ENCODE results near the gene EPS8L3.

Gene EPS8L3

DNA sequence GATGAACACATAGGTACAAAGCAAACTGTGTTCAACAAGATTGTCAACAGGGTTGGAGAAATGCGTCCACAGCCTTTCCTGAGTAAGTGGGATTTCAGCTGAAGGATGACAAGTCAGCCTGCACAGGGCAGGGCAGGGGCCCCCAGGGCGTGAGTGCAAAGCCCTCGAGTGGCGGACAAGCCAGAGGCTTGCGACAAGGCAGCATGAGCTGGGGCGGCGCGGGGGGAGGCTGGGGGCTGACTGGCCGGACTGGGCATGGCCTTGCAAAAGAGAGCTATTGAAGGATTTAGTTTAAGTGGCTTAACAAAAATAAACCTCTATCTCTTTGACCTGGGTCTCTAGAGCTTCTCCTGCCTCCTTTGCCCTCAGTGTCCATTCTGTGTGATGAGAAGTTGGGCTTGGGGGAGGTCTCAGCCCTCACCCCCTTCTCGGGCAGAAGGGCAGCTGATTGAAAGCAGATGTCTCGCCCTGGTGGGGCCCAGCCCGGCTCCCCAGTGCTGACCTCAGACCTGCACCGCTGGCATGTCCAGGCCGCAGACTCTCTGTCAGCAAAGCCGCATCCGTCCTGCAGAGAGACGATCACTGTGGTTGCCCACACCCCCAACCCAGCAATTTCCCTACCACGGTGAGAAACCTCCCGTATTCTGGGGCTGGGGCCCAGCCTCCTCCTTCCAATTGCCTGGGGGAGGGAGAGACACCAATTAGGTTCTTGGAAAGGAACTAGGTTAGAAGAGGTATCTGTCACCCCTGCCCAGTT, 24.3 kb upstream of the EPS8L3 start:
- no peak overlapping the region for H3K27ac ChIP-seq (ENCODE audit: low read depth in 2 of 2, low read length in 2 of 2)
- H3K4me3 ChIP-seq (ENCODE audit: low read length in 2 of 2) = no peak overlapping the region
- no peaks in the 10 kb centered on the region for H3K36me3 ChIP-seq (ENCODE audit: control insufficient read depth in 2 of 2, insufficient read depth in 2 of 2, low read length in 2 of 2)
- H3K9ac ChIP-seq (ENCODE audit: low read depth in 1 of 2, low read length in 2 of 2) = no peak overlapping the region
- peaks cover 57 to 65% of the 10 kb centered on the region in 2 donors for H3K4me1 ChIP-seq (ENCODE audit: control insufficient read depth in 2 of 2, insufficient read depth in 2 of 2, low read length in 2 of 2)
- no peaks in the 10 kb centered on the region for H3K27me3 ChIP-seq (ENCODE audit: control insufficient read depth in 2 of 2, insufficient read depth in 2 of 2, low read length in 2 of 2)
- H3K9me3 ChIP-seq (ENCODE audit: control insufficient read depth in 2 of 2, low read length in 2 of 2) = no peaks in the 10 kb centered on the region

DNA sequence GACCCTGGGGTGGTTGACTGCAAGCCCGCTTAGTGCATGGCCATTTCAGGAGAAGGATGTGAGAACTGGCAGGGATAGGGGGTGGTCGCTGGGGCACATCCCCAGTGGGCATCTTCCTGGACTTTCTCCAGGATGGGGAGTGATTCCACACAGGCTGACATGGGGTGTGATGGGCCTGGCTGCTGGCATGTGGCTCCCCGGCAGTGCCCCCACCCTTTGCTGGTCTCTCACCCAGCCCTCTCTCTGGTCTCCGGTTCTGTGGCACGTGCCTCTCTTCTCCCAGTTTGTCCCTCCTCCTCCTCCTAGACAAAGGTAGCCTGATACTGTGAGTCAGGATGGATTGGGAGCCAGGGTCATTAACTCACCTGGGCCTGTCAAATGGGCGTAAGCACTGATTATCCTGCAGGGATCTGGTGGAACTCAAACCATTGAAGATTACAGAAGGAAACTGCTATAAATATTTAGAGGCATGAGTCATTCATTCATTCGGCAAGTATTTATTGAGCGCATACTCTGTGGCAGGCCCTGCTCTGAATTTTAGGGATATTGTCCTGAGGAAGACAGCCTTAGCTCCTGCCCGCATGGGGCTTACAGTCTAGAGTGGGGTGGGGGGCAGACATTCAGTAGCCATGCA, 23.6 kb upstream of the EPS8L3 start:
- H3K9me3 ChIP-seq (ENCODE audit: control insufficient read depth in 2 of 2, low read length in 2 of 2) = no peaks in the 10 kb centered on the region
- H3K27me3 ChIP-seq (ENCODE audit: control insufficient read depth in 2 of 2, insufficient read depth in 2 of 2, low read length in 2 of 2) = no peaks in the 10 kb centered on the region
- H3K36me3 ChIP-seq (ENCODE audit: control insufficient read depth in 2 of 2, insufficient read depth in 2 of 2, low read length in 2 of 2) = no peaks in the 10 kb centered on the region
- peaks cover 51 to 58% of the 10 kb centered on the region in 2 donors for H3K4me1 ChIP-seq (ENCODE audit: control insufficient read depth in 2 of 2, insufficient read depth in 2 of 2, low read length in 2 of 2)
- no peak overlapping the region for H3K4me3 ChIP-seq (ENCODE audit: low read length in 2 of 2)
- peak overlapping the region; percentile 84 for H3K27ac ChIP-seq (ENCODE audit: low read depth in 2 of 2, low read length in 2 of 2)
- H3K9ac ChIP-seq (ENCODE audit: low read depth in 1 of 2, low read length in 2 of 2) = no peak overlapping the region

DNA sequence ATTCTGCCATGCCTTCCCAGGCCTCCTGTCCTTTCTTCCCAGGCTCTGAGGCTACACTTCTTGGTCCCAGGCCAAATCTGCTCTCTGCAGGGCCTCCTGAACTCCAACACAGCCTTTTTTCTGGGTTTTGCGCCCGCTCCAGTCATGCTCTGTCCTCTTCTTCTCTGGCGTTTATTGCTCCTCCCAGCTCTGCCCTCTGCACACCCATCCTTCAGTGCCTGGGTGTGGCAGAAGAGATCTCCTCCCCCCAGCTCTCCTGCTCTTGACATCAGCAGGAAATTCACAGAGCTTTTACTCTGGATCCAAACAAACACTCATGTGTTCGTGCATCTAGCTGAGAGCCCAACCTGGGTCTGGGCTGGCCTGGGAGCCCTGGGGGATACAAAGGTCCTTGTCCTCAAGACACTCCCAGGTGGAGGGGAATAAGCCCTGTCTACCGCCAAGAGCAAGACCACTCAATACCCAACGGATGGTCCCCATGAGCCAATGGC, 22.9 kb upstream of the EPS8L3 start:
- H3K4me1 ChIP-seq (ENCODE audit: control insufficient read depth in 2 of 2, insufficient read depth in 2 of 2, low read length in 2 of 2) = peaks cover 44 to 51% of the 10 kb centered on the region in 2 donors
- no peaks in the 10 kb centered on the region for H3K9me3 ChIP-seq (ENCODE audit: control insufficient read depth in 2 of 2, low read length in 2 of 2)
- H3K9ac ChIP-seq (ENCODE audit: low read depth in 1 of 2, low read length in 2 of 2) = peak overlapping the region in 1 of 2 donors; percentile 50
- peak overlapping the region; percentile 84 for H3K27ac ChIP-seq (ENCODE audit: low read depth in 2 of 2, low read length in 2 of 2)
- H3K4me3 ChIP-seq (ENCODE audit: low read length in 2 of 2) = no peak overlapping the region
- H3K36me3 ChIP-seq (ENCODE audit: control insufficient read depth in 2 of 2, insufficient read depth in 2 of 2, low read length in 2 of 2) = no peaks in the 10 kb centered on the region
- no peaks in the 10 kb centered on the region for H3K27me3 ChIP-seq (ENCODE audit: control insufficient read depth in 2 of 2, insufficient read depth in 2 of 2, low read length in 2 of 2)

DNA sequence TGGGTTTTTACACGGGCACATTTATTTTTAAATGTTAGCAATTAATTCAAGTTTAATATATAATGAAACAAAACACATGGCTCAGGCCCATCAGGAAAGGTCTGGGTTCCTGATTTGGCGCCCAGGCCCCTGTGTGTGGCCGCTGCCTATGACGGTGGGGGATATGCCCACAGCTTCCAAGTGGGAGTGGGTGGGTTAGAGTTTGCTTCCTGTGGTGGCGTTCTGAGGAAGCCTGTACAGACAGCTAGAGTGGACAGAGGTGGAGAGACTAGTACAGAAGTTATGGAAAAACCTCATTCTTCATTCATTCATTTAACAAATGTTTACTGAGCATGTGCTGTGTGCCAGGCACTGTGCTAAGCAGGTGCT, 22.4 kb upstream of the EPS8L3 start:
- peak overlapping the region; percentile 84 for H3K27ac ChIP-seq (ENCODE audit: low read depth in 2 of 2, low read length in 2 of 2)
- no peak overlapping the region for H3K4me3 ChIP-seq (ENCODE audit: low read length in 2 of 2)
- H3K36me3 ChIP-seq (ENCODE audit: control insufficient read depth in 2 of 2, insufficient read depth in 2 of 2, low read length in 2 of 2) = no peaks in the 10 kb centered on the region
- peak overlapping the region in 1 of 2 donors; percentile 50 for H3K9ac ChIP-seq (ENCODE audit: low read depth in 1 of 2, low read length in 2 of 2)
- peaks cover 44 to 47% of the 10 kb centered on the region in 2 donors for H3K4me1 ChIP-seq (ENCODE audit: control insufficient read depth in 2 of 2, insufficient read depth in 2 of 2, low read length in 2 of 2)
- H3K27me3 ChIP-seq (ENCODE audit: control insufficient read depth in 2 of 2, insufficient read depth in 2 of 2, low read length in 2 of 2) = no peaks in the 10 kb centered on the region
- no peaks in the 10 kb centered on the region for H3K9me3 ChIP-seq (ENCODE audit: control insufficient read depth in 2 of 2, low read length in 2 of 2)

DNA sequence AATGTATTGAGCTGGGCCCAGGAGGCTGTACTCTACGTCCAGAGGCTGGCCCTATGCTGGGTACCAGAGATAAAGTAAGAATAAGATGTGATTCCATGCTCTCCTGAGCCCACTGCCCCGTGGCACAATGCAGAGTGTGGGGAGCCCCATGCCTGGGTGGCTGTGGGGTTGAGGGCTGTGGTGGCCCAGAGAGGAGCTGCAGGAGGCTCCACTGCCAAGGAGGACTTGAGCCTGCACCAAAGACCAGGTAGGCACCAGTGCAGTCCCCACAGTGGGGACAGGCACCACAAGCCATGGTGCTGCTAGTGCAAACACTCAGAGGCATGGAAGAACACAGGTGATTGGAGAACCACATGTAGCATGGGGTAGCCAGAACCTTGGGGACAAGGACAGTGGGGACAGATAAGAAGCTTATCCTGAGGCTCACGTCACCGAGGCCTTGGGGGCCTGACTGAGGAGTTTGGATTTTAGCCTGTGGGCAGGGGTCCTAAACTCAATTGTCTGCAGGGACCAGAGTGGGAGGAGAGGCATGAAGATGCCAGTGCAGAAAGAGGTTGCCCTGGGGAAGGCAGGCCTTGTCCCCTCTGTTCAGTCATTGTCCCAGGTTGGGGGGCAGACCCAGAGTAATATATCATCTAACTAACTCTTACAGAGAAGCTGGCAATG, 21.9 kb upstream of the EPS8L3 start:
- H3K9me3 ChIP-seq (ENCODE audit: control insufficient read depth in 2 of 2, low read length in 2 of 2) = peaks cover 0 to 2% of the 10 kb centered on the region in 2 donors
- H3K4me1 ChIP-seq (ENCODE audit: control insufficient read depth in 2 of 2, insufficient read depth in 2 of 2, low read length in 2 of 2) = peaks cover 39 to 42% of the 10 kb centered on the region in 2 donors
- no peak overlapping the region for H3K27ac ChIP-seq (ENCODE audit: low read depth in 2 of 2, low read length in 2 of 2)
- no peaks in the 10 kb centered on the region for H3K36me3 ChIP-seq (ENCODE audit: control insufficient read depth in 2 of 2, insufficient read depth in 2 of 2, low read length in 2 of 2)
- H3K9ac ChIP-seq (ENCODE audit: low read depth in 1 of 2, low read length in 2 of 2) = no peak overlapping the region
- no peak overlapping the region for H3K4me3 ChIP-seq (ENCODE audit: low read length in 2 of 2)
- H3K27me3 ChIP-seq (ENCODE audit: control insufficient read depth in 2 of 2, insufficient read depth in 2 of 2, low read length in 2 of 2) = no peaks in the 10 kb centered on the region

GRCh38 chr1:109784551-109785252, 21.0 kb upstream of the EPS8L3 start:
- H3K9me3 ChIP-seq (ENCODE audit: control insufficient read depth in 2 of 2, low read length in 2 of 2) = peaks cover 0 to 2% of the 10 kb centered on the region in 2 donors
- H3K27me3 ChIP-seq (ENCODE audit: control insufficient read depth in 2 of 2, insufficient read depth in 2 of 2, low read length in 2 of 2) = no peaks in the 10 kb centered on the region
- H3K27ac ChIP-seq (ENCODE audit: low read depth in 2 of 2, low read length in 2 of 2) = no peak overlapping the region
- H3K4me1 ChIP-seq (ENCODE audit: control insufficient read depth in 2 of 2, insufficient read depth in 2 of 2, low read length in 2 of 2) = peaks cover 35% of the 10 kb centered on the region in 2 donors
- H3K4me3 ChIP-seq (ENCODE audit: low read length in 2 of 2) = no peak overlapping the region
- H3K9ac ChIP-seq (ENCODE audit: low read depth in 1 of 2, low read length in 2 of 2) = no peak overlapping the region
- H3K36me3 ChIP-seq (ENCODE audit: control insufficient read depth in 2 of 2, insufficient read depth in 2 of 2, low read length in 2 of 2) = no peaks in the 10 kb centered on the region

GRCh38 chr1:109783436-109783835, 19.7 kb upstream of the EPS8L3 start:
- Histone ChIP-seq H3K4me3 (ENCODE audit: low read length in 2 of 2) (no peak overlapping the region), H3K9ac (ENCODE audit: low read depth in 1 of 2, low read length in 2 of 2) (no peak overlapping the region), H3K27me3 (ENCODE audit: control insufficient read depth in 2 of 2, insufficient read depth in 2 of 2, low read length in 2 of 2) (no peaks in the 10 kb centered on the region), H3K27ac (ENCODE audit: low read depth in 2 of 2, low read length in 2 of 2) (no peak overlapping the region), H3K36me3 (ENCODE audit: control insufficient read depth in 2 of 2, insufficient read depth in 2 of 2, low read length in 2 of 2) (no peaks in the 10 kb centered on the region), H3K4me1 (ENCODE audit: control insufficient read depth in 2 of 2, insufficient read depth in 2 of 2, low read length in 2 of 2) (peaks cover 23 to 29% of the 10 kb centered on the region in 2 donors), H3K9me3 (ENCODE audit: control insufficient read depth in 2 of 2, low read length in 2 of 2) (peaks cover 0 to 2% of the 10 kb centered on the region in 2 donors)

DNA sequence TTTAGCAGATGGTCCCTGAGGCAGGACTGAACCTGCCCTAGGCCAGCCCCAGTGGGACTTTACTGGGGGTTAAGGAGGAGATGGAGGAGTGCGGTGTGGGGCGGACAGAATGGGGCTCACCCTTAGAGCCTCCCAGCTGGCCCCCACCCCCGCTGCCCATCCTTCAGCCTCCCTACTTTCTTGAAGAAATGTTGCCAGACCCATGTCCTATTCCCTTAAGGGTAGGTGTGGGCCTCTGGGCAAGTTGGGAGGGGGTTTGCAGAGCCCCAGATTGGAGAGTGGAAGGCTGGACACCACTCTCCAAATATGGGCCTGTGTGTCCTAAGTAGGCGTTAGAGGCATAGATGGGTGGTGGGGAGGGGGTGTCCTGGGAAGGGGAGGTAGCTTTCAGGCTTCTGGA, 19.2 kb upstream of the EPS8L3 start:
- Histone ChIP-seq H3K27me3 (ENCODE audit: control insufficient read depth in 2 of 2, insufficient read depth in 2 of 2, low read length in 2 of 2) (no peaks in the 10 kb centered on the region), H3K4me1 (ENCODE audit: control insufficient read depth in 2 of 2, insufficient read depth in 2 of 2, low read length in 2 of 2) (peaks cover 19 to 26% of the 10 kb centered on the region in 2 donors), H3K27ac (ENCODE audit: low read depth in 2 of 2, low read length in 2 of 2) (peak overlapping the region in 1 of 2 donors; percentile 40)

GRCh38 chr1:109782514-109782913, 18.8 kb upstream of the EPS8L3 start:
- no peaks in the 10 kb centered on the region for H3K27me3 ChIP-seq (ENCODE audit: control insufficient read depth in 2 of 2, insufficient read depth in 2 of 2, low read length in 2 of 2)
- peaks cover 19 to 23% of the 10 kb centered on the region in 2 donors for H3K4me1 ChIP-seq (ENCODE audit: control insufficient read depth in 2 of 2, insufficient read depth in 2 of 2, low read length in 2 of 2)
- H3K9me3 ChIP-seq (ENCODE audit: control insufficient read depth in 2 of 2, low read length in 2 of 2) = peaks cover 0 to 2% of the 10 kb centered on the region in 2 donors
- no peaks in the 10 kb centered on the region for H3K36me3 ChIP-seq (ENCODE audit: control insufficient read depth in 2 of 2, insufficient read depth in 2 of 2, low read length in 2 of 2)
- H3K27ac ChIP-seq (ENCODE audit: low read depth in 2 of 2, low read length in 2 of 2) = peak overlapping the region in 1 of 2 donors; percentile 40
- no peak overlapping the region for H3K4me3 ChIP-seq (ENCODE audit: low read length in 2 of 2)
- H3K9ac ChIP-seq (ENCODE audit: low read depth in 1 of 2, low read length in 2 of 2) = no peak overlapping the region

More for the DNA sequence above, 19.2 kb upstream of the EPS8L3 start:
- Histone ChIP-seq H3K9ac (ENCODE audit: low read depth in 1 of 2, low read length in 2 of 2) (no peak overlapping the region), H3K9me3 (ENCODE audit: control insufficient read depth in 2 of 2, low read length in 2 of 2) (peaks cover 0 to 2% of the 10 kb centered on the region in 2 donors), H3K36me3 (ENCODE audit: control insufficient read depth in 2 of 2, insufficient read depth in 2 of 2, low read length in 2 of 2) (no peaks in the 10 kb centered on the region), H3K4me3 (ENCODE audit: low read length in 2 of 2) (no peak overlapping the region)

Measured in mucosa of rectum (tissue), 2 donors.